A673 (cell line): ENCODE data around the gene SLC36A1.

Experiments used
- CTCF ChIP-seq: fragments of 300-800, 200-600 bp; sonication (generic); conservative IDR thresholded peaks from 2 replicates; pipeline ENCODE4 v1.5.1; 2017; ENCODE audit warnings: low read depth, mild to moderate bottlenecking, antibody characterized with exemption, low read length, moderate library complexity, mixed read lengths
- EZH2 ChIP-seq: fragments of 200-600 bp; sonication (generic); IDR thresholded peaks from 2 replicates; pipeline ENCODE4 v1.6.1; 2017; ENCODE audit warnings: borderline replicate concordance, low read depth, mild to moderate bottlenecking, mixed read lengths, antibody characterized with exemption, low read length; ENCODE audit not compliant: poor library complexity, severe bottlenecking

- TF ChIP-seq CTCF (no peak), EZH2 (no peak)
These were observed 85.0 kb downstream of the SLC36A1 start for GRCh38 chr5:151532416-151532815.
